GM18861 (cell line): Measurements from ENCODE around the gene FKBP5.

Source experiments
- ATAC-seq: cut with Tn5 transposase; IDR thresholded peaks from one replicate; pipeline ENCODE4 v1.9.1; 2021; ENCODE audit not compliant: unreplicated experiment

The FKBP5 gene

DNA sequence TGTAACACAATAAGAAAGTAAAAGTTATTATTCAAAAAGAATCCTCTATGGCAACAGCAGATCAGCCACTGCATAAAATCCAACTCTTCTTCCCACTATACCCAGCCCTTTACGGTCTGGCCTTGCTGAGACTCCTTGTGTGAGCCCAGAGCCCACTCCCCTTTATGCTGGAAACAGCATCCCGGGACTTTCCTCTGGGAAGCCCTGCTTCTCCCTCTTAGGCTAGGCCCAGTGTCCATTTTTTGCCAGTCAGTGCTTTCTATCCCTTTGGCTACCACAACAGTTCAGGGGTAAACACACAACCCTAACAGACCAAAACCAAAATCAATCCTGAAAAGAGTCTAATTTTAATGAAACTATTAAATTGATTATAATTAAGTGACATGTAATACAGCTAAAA, 20.6 kb downstream of the FKBP5 start:
- no peak for ATAC-seq

DNA sequence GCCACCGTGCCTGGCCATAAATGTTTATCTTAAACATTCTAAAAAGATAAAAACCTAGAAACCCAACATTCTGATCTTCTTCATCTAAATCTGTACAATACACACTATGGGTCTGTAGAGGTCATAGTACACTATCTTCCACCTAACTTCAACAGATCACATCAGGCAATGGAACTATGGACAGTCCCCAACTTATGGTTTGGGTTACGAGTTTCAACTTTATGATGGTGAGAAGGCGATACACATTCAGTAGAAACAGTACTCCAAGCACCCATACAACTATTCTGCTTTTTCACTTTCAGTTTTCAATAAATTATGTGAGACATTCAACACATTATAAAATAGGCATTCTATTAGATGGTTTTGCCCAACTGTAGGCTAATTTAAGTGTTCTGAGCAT, 23.1 kb downstream of the FKBP5 start:
- ATAC-seq = no peak

DNA sequence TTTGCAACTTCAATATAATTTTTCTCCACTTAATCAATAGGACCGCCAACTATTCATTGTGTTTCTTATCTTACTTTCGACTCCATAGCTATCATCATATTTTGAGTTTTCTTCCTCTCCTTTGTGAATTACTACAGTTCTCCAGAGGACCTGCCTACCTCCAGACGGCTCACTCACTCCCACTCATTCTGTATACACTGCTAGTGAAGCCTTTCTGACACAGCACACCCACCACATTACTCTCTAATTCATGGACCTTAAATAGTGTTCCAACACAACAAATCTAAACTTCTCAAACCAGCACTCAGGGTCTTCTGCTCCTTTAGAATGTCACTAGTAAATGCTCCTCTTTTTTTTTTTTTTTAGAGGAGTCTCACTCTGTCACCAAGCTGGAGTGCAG, 23.8 kb downstream of the FKBP5 start:
- no peak for ATAC-seq

DNA sequence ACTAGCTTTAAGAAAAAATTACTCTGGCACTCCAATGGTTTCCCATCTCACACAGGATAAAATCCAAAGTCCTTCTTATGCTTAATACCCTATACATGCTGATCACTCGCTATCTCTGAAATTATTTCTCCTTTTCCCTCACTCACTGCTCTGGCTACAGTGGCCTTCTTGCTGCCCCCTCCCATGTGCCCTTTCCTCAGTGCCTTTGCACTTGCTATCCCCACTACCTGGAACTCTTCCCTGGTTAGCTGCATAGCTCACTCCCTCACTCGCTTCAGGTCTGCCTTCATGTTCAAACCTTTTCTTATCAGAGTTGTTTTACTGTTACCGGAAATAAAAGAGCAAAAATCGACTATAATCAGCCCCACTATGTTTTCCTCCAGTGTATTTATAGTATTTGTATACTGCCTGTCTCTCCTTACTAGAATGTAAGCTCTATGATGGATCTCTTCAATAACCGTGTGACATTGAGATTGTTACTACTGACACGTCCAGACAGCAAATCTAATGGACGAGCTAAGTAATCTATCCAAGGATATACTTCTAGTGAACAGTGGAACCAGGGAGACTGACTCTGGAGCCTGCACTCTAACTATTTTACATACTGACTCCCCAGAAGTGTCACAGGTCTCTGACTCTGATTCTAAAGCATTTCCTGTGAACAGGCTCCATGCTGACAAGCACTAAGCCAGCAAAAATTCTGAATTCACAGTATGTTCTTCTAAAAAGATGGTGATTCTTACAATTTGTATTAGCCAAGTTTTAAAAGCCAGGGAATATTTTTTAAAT, 25.1 kb downstream of the FKBP5 start:
- ATAC-seq = no peak

DNA sequence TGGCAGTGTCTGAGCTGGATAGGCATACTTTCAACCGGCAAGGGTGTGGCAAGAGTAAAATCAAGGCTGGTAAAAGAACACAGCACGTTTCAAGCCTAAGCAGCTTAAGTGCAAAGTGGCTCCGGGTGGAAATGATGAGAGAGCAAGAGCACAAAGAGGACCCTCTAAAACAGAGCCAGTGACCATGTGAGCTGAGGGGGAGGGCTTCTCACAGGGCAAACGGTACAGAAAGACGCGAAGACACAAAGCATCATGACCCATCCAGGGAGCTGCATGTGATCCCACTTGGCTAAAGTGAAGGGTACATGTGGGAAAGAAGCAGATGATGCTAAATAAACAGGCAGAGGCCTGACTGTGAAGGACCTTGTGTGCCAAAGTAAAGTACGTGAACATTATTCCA, 25.7 kb downstream of the FKBP5 start:
- ATAC-seq = no peak

DNA sequence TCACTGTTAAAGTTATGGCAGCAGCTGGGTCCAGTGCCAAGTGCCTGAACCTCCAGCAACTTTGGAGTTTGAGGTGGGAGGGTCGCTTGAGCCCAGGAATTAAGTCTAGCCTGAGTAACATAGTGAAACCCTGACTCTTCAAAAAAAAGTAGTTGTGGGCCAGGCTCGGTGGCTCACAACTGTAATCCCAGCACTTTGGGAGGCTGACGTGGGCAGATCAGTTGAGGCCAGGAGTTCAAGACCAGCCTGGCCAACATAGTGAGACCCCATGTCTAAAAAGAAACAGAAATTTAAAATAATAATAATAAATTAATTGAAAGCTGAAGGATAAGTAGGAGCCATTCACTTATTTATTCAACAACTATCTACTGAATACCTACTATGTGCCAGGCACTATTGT, 33.8 kb downstream of the FKBP5 start:
- ATAC-seq = no peak

DNA sequence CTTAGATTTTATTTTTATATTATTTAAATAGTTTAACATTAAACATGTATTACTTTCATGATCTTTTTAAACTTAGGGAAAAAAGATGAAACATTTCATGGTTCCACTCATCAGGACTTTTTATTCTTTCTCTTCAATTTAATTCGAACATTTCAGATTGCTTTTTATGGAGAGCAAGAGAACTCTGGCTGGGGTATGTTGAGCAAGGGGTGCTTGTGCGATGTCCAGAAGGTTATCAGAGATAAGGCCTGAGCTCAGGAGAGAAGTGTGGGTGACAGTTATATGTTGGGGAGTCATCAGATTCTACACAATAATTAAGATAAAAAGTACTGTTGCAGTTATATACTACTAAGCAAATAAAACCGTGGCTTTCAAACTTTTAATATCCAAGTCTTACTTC, 37.5 kb downstream of the FKBP5 start:
- ATAC-seq = no peak

DNA sequence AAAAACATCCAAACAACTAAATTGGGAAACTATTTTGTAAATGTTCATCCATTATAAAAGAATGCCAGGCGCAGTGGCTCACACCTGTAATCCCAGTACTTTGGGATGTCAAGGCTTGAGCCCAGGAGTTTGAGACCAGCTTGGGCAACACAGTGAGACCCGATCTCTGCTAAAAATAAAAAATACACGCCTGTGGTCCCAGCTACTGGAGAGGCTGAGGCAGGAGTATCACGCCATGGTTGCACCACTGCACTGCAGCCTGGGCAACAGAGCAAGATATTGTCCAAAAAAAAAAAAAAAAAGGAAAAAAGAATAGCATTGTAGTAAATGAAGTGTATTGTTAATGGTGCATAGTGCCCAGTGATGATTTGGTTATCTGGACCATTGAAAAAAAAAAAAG, 38.7 kb downstream of the FKBP5 start:
- ATAC-seq = no peak

DNA sequence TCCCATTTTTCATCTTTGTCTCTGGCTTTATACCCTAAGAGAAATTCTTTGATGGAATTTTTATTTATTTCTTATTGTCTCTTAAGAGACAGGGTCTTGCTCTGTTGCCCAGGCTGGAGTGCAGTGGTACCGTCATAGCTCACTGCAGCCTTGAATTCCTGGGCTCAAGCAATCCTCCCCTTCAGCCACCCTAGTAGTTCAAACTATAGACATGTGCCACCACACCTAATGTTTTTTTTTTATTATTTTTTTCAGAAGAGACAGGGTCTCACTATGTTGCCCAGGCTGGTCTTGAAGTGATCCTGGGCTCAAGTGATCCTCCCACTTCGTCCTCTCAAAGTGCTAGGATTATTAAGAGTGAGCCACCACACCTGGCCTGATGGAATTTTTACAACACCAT, 40.5 kb downstream of the FKBP5 start:
- no peak for ATAC-seq

DNA sequence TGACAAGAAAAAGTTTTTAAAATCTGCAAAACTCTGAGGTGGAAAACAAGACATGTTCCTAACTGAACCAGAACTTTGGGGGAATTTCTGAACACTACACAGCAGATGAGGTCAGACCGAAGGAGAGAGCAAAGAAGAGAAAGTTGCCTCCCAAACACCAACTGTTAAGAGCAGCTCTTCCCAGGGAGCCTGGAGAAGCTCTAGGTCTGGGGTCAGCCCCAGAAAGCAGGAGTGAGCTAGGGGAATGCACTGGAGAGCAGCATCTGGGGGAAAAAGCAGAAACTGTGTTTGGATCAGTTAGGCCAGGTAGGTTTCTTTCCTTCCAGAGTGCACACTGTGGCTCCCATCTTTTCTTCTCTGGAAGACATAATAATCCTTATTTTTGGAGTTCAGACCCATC, 41.3 kb downstream of the FKBP5 start:
- no peak for ATAC-seq

DNA sequence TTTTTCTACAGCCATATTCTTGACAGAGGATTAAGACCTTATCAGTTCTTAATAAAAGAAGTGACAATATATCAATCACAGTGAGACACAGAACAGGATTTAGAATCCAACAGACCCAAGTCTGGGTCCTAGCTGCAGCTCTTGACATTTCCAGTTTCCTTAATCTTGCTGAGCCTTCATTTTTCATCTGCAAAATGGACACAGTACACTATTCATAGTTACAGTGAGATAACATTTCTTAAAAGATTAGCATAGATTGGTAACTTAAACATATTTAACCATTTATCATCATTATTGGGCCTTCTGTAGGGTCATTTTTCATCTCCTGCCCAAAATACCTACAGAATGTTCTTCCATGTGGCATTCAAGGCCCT, 45.6 kb downstream of the FKBP5 start:
- ATAC-seq = no peak

DNA sequence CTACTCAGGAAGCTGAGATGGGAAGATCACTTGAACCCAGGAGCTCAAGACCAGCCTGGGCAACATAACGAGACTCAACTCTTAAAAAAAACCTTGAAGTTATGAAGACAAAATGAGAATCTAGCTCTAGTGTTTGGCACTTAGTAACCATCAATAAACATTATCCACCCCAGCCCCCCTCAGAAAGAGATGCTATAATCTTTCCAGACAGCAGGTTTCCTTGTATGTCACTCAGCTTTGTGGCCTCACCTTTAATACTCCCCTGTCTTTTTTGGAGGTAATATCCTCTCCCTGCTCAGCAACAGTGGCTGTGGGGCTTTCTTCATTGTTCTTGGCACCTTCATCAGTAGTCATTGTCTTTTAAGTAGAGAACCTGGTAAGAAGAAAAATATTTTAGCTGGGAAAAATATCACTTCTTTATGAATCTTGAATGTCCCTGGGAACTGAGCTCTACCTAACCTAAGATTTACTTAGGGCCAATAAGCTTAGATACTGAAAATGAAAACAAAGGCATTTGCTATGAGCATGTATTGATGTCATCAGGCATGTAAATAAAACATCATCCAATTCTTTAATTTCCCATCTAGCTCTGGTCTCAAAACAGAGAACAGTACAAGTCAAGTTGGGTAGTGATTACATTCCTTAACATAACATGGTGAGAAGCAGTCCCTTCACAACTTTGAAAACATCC, 46.1 kb downstream of the FKBP5 start:
- ATAC-seq = no peak

DNA sequence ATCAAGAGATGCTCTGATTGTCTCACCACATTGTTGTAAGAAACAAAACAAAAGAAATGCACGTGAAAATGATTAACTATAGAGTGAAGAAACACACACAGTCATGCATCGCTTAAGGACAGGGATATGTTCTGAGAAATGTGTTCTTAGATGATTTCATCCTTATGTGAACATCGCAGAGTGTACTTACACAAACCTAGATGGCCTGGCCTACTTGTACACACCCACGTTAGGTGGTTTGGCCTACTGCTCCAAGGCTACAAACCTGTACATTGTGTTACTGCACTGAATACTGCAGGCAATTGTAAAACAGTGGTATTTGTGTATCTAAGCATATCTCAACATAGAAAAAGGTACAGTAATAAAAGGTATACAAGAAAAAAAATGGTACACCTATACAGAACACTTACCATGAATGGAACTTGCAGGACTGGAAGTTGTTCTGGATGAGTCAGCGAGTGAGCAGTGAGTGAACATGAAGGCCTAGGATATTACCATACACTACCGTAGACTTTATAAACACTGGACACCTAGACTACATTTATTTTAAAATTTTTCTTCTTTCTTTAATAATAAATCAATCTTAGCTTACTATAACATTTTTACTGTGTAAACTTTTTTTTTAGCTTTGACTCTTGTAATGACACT, 48.6 kb downstream of the FKBP5 start:
- ATAC-seq = no peak

DNA sequence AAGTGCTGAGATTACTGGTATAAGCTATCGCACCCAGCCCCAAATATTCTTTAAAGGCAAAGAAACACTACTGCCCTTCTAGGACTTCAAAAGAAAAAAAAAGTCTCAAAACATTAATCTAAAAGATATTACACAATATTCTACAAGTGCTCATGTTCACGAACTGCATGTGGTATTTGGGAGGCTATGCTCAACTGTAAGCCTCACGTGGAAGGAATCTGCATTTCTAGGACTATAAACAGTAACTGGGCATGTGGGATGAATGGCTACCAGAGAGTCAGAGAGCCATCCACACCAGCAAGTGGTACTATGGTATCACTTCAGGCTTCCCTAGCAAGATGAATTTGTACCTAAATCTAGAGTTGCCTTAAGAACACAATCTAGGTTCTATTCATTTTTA, 50.0 kb downstream of the FKBP5 start:
- no peak for ATAC-seq

DNA sequence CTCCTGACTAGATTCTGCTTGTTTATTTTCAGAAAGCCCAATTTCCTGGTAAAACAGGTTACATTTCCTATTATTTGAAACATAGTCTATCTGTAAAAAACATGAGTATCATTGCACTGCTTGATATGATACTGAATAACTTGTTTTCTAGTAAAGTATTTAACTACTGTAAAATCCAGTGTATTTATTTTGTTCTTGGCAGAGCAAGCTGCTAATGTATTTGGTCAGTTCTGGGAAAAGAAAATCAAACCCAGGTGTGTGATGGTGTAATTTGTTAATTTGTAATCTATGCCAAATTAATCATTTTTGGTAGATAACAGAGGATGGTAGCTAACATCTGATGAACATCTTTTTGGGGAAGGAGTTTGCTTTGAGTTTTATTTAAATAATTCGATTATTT, 50.8 kb downstream of the FKBP5 start:
- ATAC-seq = no peak

DNA sequence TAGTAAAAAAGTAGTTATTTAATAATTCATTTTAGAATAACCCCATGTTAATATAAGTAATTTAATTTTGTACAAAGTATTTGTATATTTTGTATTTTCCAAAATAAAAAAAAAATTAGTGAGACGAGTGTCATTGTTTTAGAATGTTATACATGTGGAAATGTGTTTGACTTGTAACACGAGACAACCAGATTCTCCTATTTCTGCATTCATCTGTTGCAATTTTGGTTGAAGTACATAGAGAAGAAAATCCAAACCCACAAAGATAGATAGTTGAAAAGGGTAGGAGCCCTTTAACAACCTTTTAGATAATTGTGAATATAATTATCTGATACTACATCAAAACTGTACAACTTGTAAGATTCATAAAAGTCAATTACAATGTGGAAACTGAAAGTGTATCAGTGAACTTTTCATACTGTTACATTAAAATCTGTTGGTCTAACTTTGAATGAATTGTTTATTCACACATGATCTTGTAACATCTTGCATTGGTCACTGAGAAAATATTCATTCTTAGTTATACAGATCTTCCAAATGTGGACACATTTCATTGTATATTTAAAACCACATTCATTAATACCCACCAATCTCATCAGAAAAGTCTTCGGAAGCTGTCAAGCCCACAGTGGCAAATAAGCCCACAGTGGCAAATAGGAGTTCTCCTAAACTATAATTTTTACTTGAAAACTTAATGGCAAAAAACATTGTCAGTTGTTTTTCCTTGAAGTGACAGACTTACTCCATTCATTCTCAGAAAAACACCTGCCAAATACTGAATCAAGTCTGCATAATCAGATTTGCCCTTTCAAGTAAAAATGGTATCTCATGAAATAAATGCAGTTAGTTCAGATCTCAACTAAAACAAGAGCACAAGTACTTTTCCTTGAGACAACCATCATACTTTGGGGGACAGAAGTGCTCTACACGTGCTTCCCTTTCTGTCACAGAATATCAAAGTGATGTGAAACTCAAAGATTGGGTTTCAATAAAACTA, 52.8 kb downstream of the FKBP5 start:
- no peak for ATAC-seq

DNA sequence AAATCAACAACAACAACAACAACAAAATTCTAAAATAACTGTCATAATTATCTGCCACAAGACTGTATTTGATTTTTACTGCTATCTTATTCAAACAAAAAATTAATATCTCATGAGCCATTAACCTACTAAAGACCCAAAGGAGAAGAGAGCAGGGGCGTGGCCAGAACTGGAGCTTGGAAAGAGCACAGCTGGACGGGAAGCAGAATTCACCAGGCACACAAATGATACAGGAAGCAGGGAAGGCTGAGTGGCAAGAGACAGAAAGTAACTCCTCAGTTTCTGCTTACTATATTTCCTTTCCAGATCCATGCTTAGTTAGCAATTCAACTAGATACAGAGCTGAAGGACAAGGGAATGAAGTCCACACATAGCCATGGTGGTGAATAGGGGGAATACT, 54.4 kb downstream of the FKBP5 start:
- ATAC-seq = no peak

DNA sequence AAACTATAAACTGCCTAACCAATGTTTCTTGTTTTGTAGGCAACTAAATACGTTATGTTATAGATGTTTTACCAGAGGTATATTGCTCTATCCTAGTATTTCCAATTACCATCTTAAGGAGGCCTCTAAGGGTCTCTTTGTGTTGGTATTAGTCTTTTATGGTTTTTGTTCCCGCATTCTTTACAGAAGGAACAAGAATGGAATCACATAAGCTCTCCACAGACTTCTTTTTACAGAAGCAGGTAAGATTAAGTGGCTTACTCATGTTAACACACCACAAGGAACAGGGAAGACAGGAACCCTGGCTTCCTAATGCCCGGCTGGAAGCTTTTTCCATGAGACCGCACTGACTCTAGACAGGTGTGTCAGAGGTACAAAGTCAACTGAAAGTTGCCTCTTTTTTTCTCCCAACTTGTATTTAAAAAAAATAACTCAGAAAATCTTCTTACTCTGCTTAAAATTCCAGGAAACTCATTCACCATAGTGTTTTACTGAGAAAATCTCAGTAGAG, 55.1 kb downstream of the FKBP5 start:
- no peak for ATAC-seq

DNA sequence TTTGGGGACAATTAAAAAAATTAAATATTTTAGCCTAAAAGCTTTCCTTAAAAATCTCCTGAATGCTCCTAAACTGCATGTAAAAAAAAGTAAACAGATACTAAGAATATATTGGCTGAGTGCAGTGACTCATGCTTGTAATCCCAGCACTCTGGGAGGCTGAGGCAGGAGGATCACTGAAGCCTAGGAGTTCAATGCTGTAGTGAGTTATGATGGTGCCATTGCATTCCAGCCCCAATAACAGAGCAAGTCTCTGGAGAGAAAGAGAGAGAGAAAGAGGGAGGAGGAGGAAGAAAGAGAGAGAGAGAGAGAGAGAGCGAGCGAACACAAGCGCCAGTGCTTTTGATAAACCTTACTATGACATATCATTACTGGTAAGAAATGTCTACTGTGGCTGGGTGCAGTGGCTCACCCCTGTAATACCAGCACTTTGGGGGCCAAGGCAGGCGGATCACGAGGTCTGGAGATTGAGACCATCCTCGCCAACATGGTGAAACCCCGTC, 58.8 kb downstream of the FKBP5 start:
- ATAC-seq = no peak

DNA sequence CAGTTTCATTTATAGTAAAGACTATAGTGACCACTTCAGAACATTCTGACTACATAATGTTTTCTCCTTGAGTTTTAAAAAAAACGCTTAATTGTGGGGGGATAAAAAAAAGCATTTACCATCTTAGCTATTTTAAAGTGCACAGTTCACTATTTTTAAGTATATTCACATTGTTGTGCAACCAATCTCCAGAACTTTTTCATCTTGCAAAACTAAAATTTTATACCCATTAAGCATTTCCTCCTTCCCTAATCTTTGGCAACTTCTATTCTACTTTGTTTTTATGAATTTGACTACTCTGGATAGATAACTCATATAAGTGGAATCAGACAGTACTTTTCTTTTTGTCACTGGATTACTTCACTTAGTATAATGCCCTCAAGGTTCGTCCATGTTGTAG, 62.3 kb downstream of the FKBP5 start:
- ATAC-seq = no peak
